ENCODE data around the gene SPATA21.
"Not testable (repeated sequence)": the region's sequence is repeated elsewhere in the genome, so short reads cannot be mapped to it uniquely, and the experiment has no call there.

The SPATA21 gene

GRCh38 chr1:16436946-16437474, at the start of gene SPATA21:
TSS of gene SPATA21 (minus strand) at chr1:16437424. CDS start at chr1:16431371, 6,053 bp downstream.
- DNase-seq, result no peak

GRCh38 chr1:16487011-16487410, 49.8 kb upstream of the SPATA21 start:
- not testable (repeated sequence) for DNase-seq

- not testable (repeated sequence) for DNase-seq
These were observed 49.1 kb upstream of the SPATA21 start for GRCh38 chr1:16486316-16486715.

- DNase-seq, result no peak
These were observed 47.7 kb upstream of the SPATA21 start for GRCh38 chr1:16484931-16485330.

GRCh38 chr1:16484501-16484835, 47.2 kb upstream of the SPATA21 start:
- no peak for DNase-seq

- DNase-seq, result not testable (repeated sequence)
These were observed 46.6 kb upstream of the SPATA21 start for GRCh38 chr1:16483639-16484500.

- not testable (repeated sequence) for DNase-seq
These were observed 45.9 kb upstream of the SPATA21 start for GRCh38 chr1:16483146-16483545.

- DNase-seq, result no peak
These were observed 40.9 kb upstream of the SPATA21 start for GRCh38 chr1:16478091-16478490.

GRCh38 chr1:16475771-16476770, 38.8 kb upstream of the SPATA21 start:
- not testable (repeated sequence) for DNase-seq

- not testable (repeated sequence) for DNase-seq
These were observed 37.7 kb upstream of the SPATA21 start for GRCh38 chr1:16474891-16475290.

- no peak for DNase-seq
These were observed 37.1 kb upstream of the SPATA21 start for GRCh38 chr1:16474166-16474800.

GRCh38 chr1:16468558-16468957, 31.3 kb upstream of the SPATA21 start:
- no peak for DNase-seq

GRCh38 chr1:16464917-16465625, 27.8 kb upstream of the SPATA21 start:
- no peak for DNase-seq

- DNase-seq, result no peak
These were observed 25.6 kb upstream of the SPATA21 start for GRCh38 chr1:16462773-16463330.

GRCh38 chr1:16461681-16462080, 24.5 kb upstream of the SPATA21 start:
- no peak for DNase-seq

- DNase-seq, result no peak
These were observed 22.2 kb upstream of the SPATA21 start for GRCh38 chr1:16459352-16459925.

GRCh38 chr1:16458831-16459230, 21.6 kb upstream of the SPATA21 start:
- DNase-seq, result no peak

- DNase-seq, result not testable (repeated sequence)
These were observed 18.9 kb upstream of the SPATA21 start for GRCh38 chr1:16456151-16456550.

GRCh38 chr1:16454909-16455308, 17.7 kb upstream of the SPATA21 start:
- DNase-seq, result not testable (repeated sequence)

GRCh38 chr1:16451841-16452528, 14.8 kb upstream of the SPATA21 start:
- no peak for DNase-seq
